Pancreas (tissue), 10 donors: Measurements from ENCODE around the gene NMNAT3. TPM values are rescaled to one million over a fixed set of nuclear protein-coding genes. Genes with fewer than 3 reads are reported as not detected.
"Not testable (repeated sequence)": the region's sequence is repeated elsewhere in the genome, so short reads cannot be mapped to it uniquely, and the experiment has no call there.

Experiments
- ATAC-seq, 4 donors: fragments of 200-7000 bp; cut with Tn5 transposase; one replicate each; pipeline versions ENCODE4 v1.8.0 to v1.9.1; 2020; ENCODE audit warnings: mild to moderate bottlenecking in 4 of 4, moderate library complexity in 4 of 4
- DNase-seq, 6 donors: peaks; one replicate each; pipeline ENCODE4 v3.0.0-alpha.2; 2020
- FAIRE-seq: peaks from 2 replicates; lab custom pipeline; 2012; peaks lifted over from hg19 to GRCh38; lab: Jason Lieb, UNC
- H3K27ac ChIP-seq, 4 donors: fragments of 200-600 bp; sonication (generic); 1 replicate in 3 of 4; 2 replicates in 1 of 4; pipeline versions ENCODE4 v1.5.0 to v1.8.0; 2020
- H3K27me3 ChIP-seq, 4 donors: fragments of 200-600 bp; one replicate each; pipeline ENCODE4 v1.8.0; 2021
- H3K36me3 ChIP-seq, 3 donors: fragments of 200-600 bp; sonication (generic) in 1 of 3; one replicate each; pipeline versions ENCODE4 v1.5.0 to v1.8.0; 2020 to 2021
- H3K4me1 ChIP-seq, 3 donors: fragments of 200-600 bp; one replicate each; pipeline ENCODE4 v1.8.0; 2021
- H3K4me3 ChIP-seq, 4 donors: fragments of 200-600 bp; sonication (generic) in 2 of 4; one replicate each; pipeline versions ENCODE4 v1.5.0 to v1.8.0; 2020 to 2021
- H3K9me3 ChIP-seq, 4 donors: fragments of 200-600 bp; one replicate each; pipeline ENCODE4 v1.8.0; 2021
- WGBS, 2 donors: extraction: QIAGEN DNeasy Blood & Tissue Kit; methylation state at CpG; one replicate each; pipeline ENCODE4 v1.1.7; 2013; 5-methylcytosine and 5-hydroxymethylcytosine counted together
- intact Hi-C, 3 donors: fragments of 100-400 bp; cut with DNase I; formaldehyde crosslinking; loops; one replicate each; pipeline versions ENCODE4 v1.11.1 to v1.14.2; 2022
- polyA plus RNA-seq, 2 donors: library from polyadenylated mRNA; stranded (reverse); fragments of 200-250 nt; gene quantifications; one replicate each; pipeline ENCODE4 v1.2.3, GENCODE V29; 2013
- total RNA-seq, 6 donors: library from RNA; stranded (reverse); fragmentation: NEBNext Ultra II Directional in 4 of 6; extraction: Animal tissue kit (Norgen Biotek cat#: 25700) in 4 of 6; gene quantifications; one replicate each; pipeline versions ENCODE4 v1.2.1 to v1.2.4, GENCODE V29; 2021 to 2023
- TF ChIP-seq, protein P1 (sequence below), 4 donors: fragments of 200-600 bp; sonication (generic) in 3 of 4; IDR thresholded peaks; one replicate each; pipeline versions ENCODE4 v1.5.0 to v1.8.0; 2021; ENCODE audit warnings: antibody characterized with exemption in 4 of 4
- donor health status: healthy with polysubstance abuse.
- donor health status: DM: no; HTN: no; CAD: no; lungs with moderate emphysema.
- donor health status: DM: no; HTN: no; CAD: no.
- donor health status: control.
- donor health status: control.
- donor health status: Bipolar disorder and iron deficiency.
- donor health status: DM: yes; HTN: yes; CAD: no.
- donor health status: DM: no; HTN: no; CAD: no.
- donor health status: DM: no; HTN: no; CAD: no.
- donor health status: DM: yes; HTN: yes; CAD: no.

The NMNAT3 gene
- total and polyA plus RNA-seq, 8 donors, result 4.5 to 10.6 (median 7.0) TPM

DNA sequence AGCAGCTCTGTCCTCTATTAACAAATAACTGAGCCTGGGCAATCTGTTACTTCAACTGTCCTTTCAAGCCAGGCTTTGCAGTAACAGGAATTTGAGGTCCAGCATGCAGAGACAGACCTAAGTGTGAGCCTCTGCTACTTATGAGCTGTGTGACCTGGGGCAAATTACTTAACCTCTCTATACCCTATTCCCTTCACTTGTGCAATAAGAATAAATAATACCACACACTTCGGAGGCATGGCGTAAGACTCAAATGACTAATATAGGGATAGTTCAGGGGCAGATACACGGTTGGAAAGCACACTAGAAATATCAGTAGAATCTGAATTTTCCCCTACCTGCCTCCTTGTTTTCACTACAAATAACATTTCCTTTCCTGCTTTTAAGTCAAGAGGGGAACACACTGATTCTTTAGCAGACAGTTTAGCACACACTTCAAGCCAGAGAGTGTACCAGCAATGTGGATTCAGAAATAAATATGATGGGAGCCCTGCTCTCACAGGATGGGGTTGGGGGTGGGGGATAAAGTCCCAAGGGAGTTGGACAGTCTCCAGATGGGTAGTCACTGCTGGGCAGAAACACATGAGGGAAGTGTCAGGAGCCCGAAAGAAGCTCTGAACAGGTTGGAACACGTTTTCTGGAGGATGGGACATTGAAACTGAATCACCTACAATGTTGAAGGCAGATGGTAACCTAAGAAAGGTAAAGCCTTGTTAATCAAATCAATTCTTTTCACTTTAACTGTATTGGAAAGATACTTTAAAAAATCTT is 76.4 kb downstream of the NMNAT3 start:
- WGBS, 2 donors, result 86 to 91% methylated on average over 5 of the region's 5 CpGs
- H3K36me3 ChIP-seq, result no peaks in the 10 kb centered on the region
- intact Hi-C loops, result no loop called here
- ATAC-seq (peak in 2 of 4 donors; percentile 14 to 15), DNase-seq (no peak), FAIRE-seq (no peak)
- no peaks in the 10 kb centered on the region for H3K9me3 ChIP-seq
- no peaks in the 10 kb centered on the region for H3K27me3 ChIP-seq
- no peak overlapping the region for H3K27ac ChIP-seq
- no peak overlapping the region for H3K4me3 ChIP-seq
- no peaks in the 10 kb centered on the region for H3K4me1 ChIP-seq
- TF ChIP-seq, protein P1, sequence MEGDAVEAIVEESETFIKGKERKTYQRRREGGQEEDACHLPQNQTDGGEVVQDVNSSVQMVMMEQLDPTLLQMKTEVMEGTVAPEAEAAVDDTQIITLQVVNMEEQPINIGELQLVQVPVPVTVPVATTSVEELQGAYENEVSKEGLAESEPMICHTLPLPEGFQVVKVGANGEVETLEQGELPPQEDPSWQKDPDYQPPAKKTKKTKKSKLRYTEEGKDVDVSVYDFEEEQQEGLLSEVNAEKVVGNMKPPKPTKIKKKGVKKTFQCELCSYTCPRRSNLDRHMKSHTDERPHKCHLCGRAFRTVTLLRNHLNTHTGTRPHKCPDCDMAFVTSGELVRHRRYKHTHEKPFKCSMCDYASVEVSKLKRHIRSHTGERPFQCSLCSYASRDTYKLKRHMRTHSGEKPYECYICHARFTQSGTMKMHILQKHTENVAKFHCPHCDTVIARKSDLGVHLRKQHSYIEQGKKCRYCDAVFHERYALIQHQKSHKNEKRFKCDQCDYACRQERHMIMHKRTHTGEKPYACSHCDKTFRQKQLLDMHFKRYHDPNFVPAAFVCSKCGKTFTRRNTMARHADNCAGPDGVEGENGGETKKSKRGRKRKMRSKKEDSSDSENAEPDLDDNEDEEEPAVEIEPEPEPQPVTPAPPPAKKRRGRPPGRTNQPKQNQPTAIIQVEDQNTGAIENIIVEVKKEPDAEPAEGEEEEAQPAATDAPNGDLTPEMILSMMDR (IDR thresholded peaks at IDR 0.05), result no peak

DNA sequence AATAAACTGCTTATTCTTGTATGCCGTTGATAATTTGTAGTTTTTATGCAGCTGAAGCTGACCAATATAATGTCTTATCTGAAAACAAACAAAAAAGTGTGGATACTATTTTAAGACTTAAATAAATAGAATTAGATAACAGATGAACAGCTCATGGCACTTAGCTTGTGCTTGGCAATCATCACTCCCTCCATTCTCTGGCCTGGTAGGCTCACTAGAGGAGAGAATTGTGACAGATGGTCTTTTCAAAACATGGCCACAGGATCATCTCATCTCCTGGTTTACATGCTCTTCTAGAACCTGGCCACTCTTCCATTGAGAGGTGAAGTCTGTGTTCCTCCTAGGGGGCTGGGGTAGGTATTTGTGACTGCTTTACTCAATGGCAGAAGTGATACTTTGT is 79.8 kb downstream of the NMNAT3 start:
- Histone ChIP-seq H3K27me3 (no peaks in the 10 kb centered on the region), H3K27ac (no peak overlapping the region), H3K4me3 (no peak overlapping the region), H3K36me3 (no peaks in the 10 kb centered on the region), H3K9me3 (no peaks in the 10 kb centered on the region), H3K4me1 (no peaks in the 10 kb centered on the region)
- no peak for FAIRE-seq
- DNase-seq, result peak in 1 of 6 donors; percentile 15
- peak; percentile 61 to 91 (median 74) for ATAC-seq
- TF ChIP-seq, protein P1 (IDR thresholded peaks at IDR 0.05), result no peak
- WGBS, 2 donors, result 16 to 17% methylated on average over 1 of the region's 1 CpG
- intact Hi-C loops, result no loop called here

DNA sequence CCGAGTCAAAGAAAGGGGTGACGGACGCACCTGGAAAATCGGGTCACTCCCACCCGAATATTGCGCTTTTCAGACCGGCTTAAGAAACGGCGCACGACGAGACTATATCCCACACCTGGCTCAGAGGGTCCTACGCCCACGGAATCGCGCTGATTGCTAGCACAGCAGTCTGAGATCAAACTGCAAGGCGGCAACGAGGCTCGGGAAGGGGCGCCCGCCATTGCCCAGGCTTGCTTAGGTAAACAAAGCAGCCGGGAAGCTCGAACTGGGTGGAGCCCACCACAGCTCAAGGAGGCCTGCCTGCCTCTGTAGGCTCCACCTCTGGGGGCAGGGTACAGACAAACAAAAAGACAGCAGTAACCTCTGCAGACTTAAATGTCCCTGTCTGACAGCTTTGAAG is 86.6 kb downstream of the NMNAT3 start:
- FAIRE-seq, H3K36me3 ChIP-seq, H3K9me3 ChIP-seq, ATAC-seq, H3K27me3 ChIP-seq, H3K27ac ChIP-seq, H3K4me3 ChIP-seq, intact Hi-C loops, DNase-seq, H3K4me1 ChIP-seq: not testable (repeated sequence)
- WGBS, 2 donors, result 89 to 91% methylated on average over 11 to 18 of the region's 22 CpGs

DNA sequence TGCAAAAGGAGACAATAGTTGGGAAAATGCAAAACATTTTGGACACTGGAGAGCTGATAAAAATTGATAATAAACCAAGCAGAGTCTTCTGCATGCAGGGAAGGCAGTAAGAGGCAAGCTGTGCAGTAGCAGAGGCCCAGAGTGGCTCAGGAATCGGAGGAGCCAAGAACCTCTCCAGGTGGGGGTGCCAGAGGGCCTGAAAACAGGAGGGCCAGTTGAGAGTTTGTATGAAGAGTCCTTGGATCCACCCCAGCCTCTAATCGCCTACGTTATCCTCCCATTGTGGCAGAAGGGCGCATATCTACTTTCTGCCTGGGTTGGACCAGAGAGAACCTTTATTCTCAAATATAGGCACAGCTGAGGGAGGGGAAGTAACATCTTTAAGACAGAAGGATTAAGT is 89.3 kb downstream of the NMNAT3 start:
- Histone ChIP-seq H3K4me3 (no peak overlapping the region), H3K9me3 (no peaks in the 10 kb centered on the region), H3K4me1 (no peaks in the 10 kb centered on the region), H3K27me3 (no peaks in the 10 kb centered on the region), H3K36me3 (no peaks in the 10 kb centered on the region), H3K27ac (no peak overlapping the region)
- FAIRE-seq, result no peak
- ATAC-seq, result peak in 2 of 4 donors; percentile 47 to 55
- WGBS, 2 donors, result 63 to 83% methylated on average over 4 of the region's 4 CpGs
- DNase-seq, result no peak
- TF ChIP-seq, protein P1 (IDR thresholded peaks at IDR 0.05), result no peak
- intact Hi-C loops, result no loop called here

DNA sequence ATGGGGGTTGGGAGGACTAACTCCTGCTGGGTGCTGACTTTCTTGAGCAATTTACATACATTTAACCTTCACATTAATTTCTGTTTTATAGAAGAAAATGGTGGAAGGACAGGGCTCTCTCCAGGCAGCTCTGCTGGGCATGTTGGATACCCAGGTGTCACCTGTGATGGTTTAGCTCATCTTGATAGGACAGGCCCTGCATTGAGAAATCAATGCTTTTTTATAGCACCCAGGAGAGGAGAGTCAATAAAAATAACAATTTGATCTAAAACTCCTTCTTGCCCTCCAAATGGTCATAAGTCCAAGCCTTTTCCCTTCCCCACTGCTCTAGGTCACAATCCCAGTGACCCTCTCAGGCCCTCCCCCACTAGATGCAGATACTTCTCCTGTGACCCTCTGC is 90.0 kb downstream of the NMNAT3 start:
- TF ChIP-seq, protein P1 (IDR thresholded peaks at IDR 0.05), result no peak
- Histone ChIP-seq H3K27ac (no peak overlapping the region), H3K9me3 (no peaks in the 10 kb centered on the region), H3K36me3 (no peaks in the 10 kb centered on the region), H3K4me3 (no peak overlapping the region), H3K27me3 (no peaks in the 10 kb centered on the region), H3K4me1 (no peaks in the 10 kb centered on the region)
- FAIRE-seq (no peak), ATAC-seq (no peak), DNase-seq (no peak)
- intact Hi-C loops, result no loop called here
